Measurements from ENCODE around the gene KLK6. TPM values are rescaled to one million over a fixed set of nuclear protein-coding genes. Genes with fewer than 3 reads are reported as not detected.
"Not testable (repeated sequence)": the region's sequence is repeated elsewhere in the genome, so short reads cannot be mapped to it uniquely, and the experiment has no call there.

The KLK6 gene
- total RNA-seq, 2 donors from 2014 or later, result not detected

DNA sequence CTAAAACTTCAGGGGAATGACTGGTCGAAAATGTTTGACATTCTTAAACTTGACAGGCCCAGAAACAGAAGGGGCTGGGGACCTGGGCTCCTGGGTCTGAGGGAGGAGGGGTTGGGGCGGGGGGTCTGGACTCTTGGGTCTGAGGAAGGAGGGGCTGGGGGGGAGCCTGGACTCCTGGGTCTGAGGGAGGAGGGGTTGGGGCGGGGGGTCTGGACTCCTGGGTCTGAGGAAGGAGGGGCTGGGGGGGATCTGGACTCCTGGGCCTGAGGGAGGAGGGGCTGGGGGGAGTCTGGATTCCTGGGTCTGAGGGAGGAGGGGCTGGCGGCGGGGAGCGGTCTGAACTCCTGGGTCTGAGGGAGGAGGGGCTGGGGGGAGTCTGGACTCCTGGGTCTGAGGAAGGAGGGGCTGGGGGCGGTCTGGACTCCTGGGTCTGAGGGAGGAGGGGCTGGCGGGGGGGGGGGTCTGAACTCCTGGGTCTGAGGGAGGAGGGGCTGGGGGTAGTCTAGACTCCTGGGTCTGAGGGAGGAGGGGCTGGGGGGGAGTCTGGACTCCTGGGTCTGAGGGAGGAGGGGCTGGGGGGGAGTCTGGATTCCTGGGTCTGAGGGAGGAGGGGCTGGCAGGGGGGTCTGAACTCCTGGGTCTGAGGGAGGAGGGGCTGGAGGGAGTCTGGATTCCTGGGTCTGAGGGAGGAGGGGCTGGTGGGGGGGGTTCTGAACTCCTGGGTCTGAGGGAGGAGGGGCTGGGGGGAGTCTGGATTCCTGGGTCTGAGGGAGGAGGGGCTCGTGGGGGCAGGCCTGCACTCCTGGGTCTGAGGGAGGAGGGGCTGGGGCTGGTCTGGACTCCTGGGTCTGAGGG, 5.5 kb upstream of the KLK6 start:
- H3K27me3 ChIP-seq (replicated peaks; ENCODE audit: insufficient read depth), result no peaks in the 10 kb centered on the region
- no peaks in the 10 kb centered on the region for H3K36me3 ChIP-seq
- TF ChIP-seq, protein P1, sequence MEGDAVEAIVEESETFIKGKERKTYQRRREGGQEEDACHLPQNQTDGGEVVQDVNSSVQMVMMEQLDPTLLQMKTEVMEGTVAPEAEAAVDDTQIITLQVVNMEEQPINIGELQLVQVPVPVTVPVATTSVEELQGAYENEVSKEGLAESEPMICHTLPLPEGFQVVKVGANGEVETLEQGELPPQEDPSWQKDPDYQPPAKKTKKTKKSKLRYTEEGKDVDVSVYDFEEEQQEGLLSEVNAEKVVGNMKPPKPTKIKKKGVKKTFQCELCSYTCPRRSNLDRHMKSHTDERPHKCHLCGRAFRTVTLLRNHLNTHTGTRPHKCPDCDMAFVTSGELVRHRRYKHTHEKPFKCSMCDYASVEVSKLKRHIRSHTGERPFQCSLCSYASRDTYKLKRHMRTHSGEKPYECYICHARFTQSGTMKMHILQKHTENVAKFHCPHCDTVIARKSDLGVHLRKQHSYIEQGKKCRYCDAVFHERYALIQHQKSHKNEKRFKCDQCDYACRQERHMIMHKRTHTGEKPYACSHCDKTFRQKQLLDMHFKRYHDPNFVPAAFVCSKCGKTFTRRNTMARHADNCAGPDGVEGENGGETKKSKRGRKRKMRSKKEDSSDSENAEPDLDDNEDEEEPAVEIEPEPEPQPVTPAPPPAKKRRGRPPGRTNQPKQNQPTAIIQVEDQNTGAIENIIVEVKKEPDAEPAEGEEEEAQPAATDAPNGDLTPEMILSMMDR (IDR thresholded peaks at IDR 0.05), result no peak
- no peak overlapping the region for H3K27ac ChIP-seq
- DNase-seq (ENCODE audit: low spot score), result no peak
- H3K9me3 ChIP-seq, result no peaks in the 10 kb centered on the region
- no peak for ATAC-seq (ENCODE audit: insufficient number of reproducible peaks, low FRiP score, low read depth)
- no peak overlapping the region for H3K4me3 ChIP-seq
- no peaks in the 10 kb centered on the region for H3K4me1 ChIP-seq (ENCODE audit: control insufficient read depth in 1 of 2, low read depth in 2 of 2)

DNA sequence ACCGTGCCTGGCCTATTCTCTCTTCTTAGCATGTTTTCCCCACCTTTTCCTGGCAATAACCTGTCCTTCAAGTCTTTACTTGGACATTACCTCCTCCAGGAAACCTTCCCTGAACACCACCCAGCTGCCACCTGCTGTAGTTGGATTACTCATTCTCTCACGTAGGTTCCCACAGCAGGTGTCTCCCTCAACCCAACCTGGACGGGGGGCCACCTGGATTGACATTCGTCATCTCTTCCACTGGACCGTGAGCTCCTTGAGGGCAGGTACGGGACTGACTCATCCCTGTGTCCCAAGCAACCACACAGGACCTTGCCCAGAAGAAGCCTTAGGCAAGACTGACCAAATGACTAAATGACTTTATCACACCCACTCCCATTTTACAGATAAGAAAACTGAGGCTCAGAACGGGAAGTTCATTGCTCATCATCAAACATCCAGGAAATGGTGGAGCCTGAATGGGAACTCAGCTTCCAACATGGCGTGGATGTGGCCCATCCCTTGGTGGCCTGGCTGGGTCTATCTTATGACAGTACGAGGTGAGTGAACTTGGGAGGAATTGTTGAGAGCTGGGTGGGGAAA, 3.5 kb upstream of the KLK6 start:
- DNase-seq (ENCODE audit: low spot score) (no peak), ATAC-seq (ENCODE audit: insufficient number of reproducible peaks, low FRiP score, low read depth) (no peak)
- Histone ChIP-seq H3K9me3 (no peaks in the 10 kb centered on the region), H3K4me1 (ENCODE audit: control insufficient read depth in 1 of 2, low read depth in 2 of 2) (no peaks in the 10 kb centered on the region), H3K36me3 (no peaks in the 10 kb centered on the region), H3K4me3 (no peak overlapping the region), H3K27me3 (replicated peaks; ENCODE audit: insufficient read depth) (no peaks in the 10 kb centered on the region), H3K27ac (no peak overlapping the region)
- TF ChIP-seq, protein P1 (IDR thresholded peaks at IDR 0.05), result no peak

DNA sequence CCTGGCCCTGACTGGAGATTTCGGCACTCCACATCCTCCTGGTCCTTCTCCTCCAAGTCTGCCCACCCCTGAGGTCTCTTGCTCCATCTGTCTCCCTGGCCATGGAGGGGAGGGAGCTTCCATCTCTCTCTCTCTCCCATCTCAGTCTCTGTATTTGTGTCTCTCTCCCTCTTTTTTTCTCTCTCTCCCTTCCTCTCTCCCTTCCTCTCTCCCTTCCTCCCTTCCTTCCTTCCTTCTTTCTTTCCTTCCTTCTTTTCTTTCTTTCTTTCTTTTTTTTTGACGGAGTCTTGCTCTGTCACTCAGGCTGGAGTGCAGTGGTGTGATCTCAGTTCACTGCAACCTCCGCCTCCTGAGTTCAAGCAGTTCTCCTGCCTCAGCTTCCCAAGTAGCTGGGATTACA, 419 bp upstream of the KLK6 start:
- not testable (repeated sequence) for H3K27ac ChIP-seq; H3K27me3 ChIP-seq (replicated peaks; ENCODE audit: insufficient read depth)

DNA sequence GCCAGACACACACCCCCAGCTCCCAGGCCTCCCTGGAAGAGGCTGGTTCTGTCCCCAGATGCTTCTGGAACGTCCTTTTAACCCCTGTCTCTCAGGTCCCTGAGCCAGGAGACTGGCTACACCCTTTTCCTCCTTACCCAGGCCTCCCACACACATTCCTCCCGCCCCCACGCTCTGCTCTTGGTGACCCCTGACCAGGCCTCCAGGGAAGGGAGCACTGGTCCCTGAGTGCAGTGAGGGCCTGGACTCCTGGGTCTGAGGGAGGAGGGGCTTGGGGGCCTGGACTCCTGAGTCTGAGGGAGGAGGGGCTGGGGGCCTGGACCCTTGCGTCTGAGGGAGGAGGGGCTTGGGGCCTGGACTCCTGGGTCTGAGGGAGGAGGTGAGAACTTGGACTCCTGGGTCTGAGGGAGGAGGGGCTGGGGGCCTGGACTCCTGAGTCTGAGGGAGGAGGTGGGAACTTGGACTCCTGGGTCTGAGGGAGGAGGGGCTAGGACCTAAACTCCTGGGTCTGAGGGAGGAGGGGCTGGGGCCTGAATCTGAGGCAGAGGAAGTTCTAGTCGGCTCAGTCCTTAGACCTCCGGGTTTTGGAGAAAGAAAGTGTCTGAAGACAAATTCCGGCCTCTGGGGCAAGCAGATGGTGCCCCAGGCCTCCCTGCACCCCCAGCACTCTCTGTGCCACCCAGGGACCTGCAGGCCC, 527 bp downstream of the KLK6 start:
- H3K27me3 ChIP-seq (replicated peaks; ENCODE audit: insufficient read depth), result no peaks in the 10 kb centered on the region
- no peaks in the 10 kb centered on the region for H3K9me3 ChIP-seq
- TF ChIP-seq, protein P1 (IDR thresholded peaks at IDR 0.05), result no peak
- no peak for DNase-seq (ENCODE audit: low spot score)
- H3K4me3 ChIP-seq, result no peak overlapping the region
- H3K4me1 ChIP-seq (ENCODE audit: control insufficient read depth in 1 of 2, low read depth in 2 of 2), result no peaks in the 10 kb centered on the region
- no peak overlapping the region for H3K27ac ChIP-seq
- no peak for ATAC-seq (ENCODE audit: insufficient number of reproducible peaks, low FRiP score, low read depth)
- H3K36me3 ChIP-seq, result no peaks in the 10 kb centered on the region

More for the DNA sequence above, 419 bp upstream of the KLK6 start:
- not testable (repeated sequence) for H3K4me1 ChIP-seq (ENCODE audit: control insufficient read depth in 1 of 2, low read depth in 2 of 2); H3K4me3 ChIP-seq; ATAC-seq (ENCODE audit: insufficient number of reproducible peaks, low FRiP score, low read depth); H3K9me3 ChIP-seq; H3K36me3 ChIP-seq; DNase-seq (ENCODE audit: low spot score)

DNA sequence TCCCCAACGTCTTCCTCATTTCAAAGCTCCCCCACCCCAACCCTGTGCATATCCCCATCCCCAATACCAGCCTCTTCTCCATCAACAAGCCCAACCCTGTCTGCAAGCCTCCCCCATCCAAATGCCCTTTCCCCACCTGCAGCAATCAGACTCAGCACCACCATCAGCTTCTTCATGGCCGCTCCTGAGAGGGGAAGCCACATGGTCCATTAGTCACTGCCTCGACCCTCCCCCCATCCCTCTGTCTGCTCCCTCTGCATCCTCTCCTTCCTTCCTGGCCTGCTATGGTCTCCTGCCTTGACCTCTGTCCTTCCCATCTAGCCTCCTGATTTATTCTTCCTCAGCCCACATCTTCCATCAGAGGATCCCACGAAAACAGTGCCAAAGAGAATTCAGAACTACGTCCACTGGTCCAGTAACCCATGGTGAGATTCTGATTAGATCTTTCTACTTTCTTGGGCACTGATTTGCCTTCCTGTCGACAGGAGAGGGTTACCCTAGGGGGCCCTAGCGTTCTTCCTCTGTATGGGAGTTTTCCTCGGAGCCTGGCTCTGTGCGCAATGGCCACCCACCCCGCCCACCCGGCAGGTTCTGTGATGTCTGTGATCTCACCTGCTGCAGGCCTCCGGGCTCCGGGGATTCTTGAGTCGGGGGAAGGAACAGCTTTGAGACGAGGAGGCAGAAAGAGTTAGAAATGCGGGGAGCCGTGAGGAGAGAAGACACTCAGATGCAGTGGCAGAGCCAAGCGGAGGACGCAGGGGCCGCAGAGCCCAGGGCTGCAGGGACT, 1.3 kb downstream of the KLK6 start:
- no peak overlapping the region for H3K27ac ChIP-seq
- H3K4me3 ChIP-seq, result no peak overlapping the region
- no peaks in the 10 kb centered on the region for H3K36me3 ChIP-seq
- TF ChIP-seq, protein P1 (IDR thresholded peaks at IDR 0.05), result no peak
- ATAC-seq (ENCODE audit: insufficient number of reproducible peaks, low FRiP score, low read depth), result no peak
- H3K4me1 ChIP-seq (ENCODE audit: control insufficient read depth in 1 of 2, low read depth in 2 of 2), result no peaks in the 10 kb centered on the region
- no peak for DNase-seq (ENCODE audit: low spot score)
- no peaks in the 10 kb centered on the region for H3K27me3 ChIP-seq (replicated peaks; ENCODE audit: insufficient read depth)
- no peaks in the 10 kb centered on the region for H3K9me3 ChIP-seq
